Right renal cortex interstitium (tissue), 3 donors: ENCODE data around the gene HOXC5. TPM values are rescaled to one million over a fixed set of nuclear protein-coding genes. Genes with fewer than 3 reads are reported as not detected.

ENCODE experiments used
- DNase-seq, 3 donors: peaks; one replicate each; pipeline ENCODE4 v3.0.0-alpha.2; 2013; ENCODE audit warnings: low read depth in 3 of 3, low spot score in 2 of 3
- polyA plus RNA-seq, 3 donors: library from polyadenylated mRNA; unstranded; fragments of 120-200 nt; gene quantifications; one replicate each; pipeline ENCODE4 v1.2.1, GENCODE V29; 2013; ENCODE audit not compliant: insufficient read length in 3 of 3

The HOXC5 gene
- polyA plus RNA-seq = 1 to 10 TPM in 2 of 3 donors, under 1 TPM in 1; 0.93 to 1.4 (median 1.4) TPM

GRCh38 chr12:54032627-54033100 is at the start of gene HOXC5:
Gene HOXC5, plus strand, starts transcription at chr12:54033050. Its CDS starts 73 bp downstream, at chr12:54033123.
- no peak for DNase-seq

DNA sequence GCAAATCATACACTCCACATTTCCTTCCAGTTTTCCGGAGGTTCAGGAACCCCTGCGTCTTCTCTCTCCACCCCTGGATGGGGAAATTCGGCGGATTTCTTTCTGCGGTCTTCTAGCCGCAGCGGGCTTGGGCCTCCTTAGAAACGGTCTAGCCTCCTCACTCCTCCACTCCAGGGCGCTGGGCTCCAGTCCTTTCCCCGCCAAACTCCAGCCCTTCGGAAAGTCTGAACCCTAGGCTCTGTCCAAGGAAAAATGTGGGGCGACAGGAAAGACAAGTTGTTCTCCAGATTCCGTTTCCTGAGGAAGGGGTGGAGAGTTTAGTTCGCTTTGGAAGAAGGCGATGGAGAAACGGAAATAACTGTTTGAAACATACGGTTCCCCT is 49.3 kb upstream of the HOXC5 start:
- no peak for DNase-seq

DNA sequence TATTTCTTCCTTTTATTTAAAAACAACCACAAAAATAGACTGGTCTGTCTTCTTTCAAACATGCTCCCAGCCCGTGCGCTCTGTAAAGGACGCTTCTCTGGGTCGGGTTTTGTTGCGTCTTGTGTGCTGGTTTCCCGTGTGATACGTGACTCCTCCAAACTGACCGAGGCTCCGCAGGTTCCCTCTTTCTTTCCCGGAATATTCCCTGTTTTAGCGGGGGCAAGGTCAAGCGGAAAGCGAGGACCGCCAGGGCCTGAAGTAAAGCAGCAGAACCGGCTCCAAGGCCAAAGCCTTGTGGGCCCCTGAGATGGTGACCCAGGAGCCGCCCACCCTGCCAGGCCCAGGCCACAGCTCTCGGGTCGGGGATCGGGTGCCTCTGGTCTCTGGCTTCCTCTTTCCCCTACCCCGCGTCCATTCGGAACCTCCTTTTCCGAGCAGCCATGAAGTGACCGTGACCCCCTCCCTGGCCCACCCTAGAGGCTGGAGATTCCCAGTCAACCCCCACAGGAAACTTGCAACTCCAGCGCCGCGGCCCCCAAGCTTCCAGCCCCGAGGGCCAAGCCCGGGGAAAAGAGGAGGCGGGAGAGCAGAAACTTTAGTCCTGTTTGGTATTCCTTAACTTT is 48.8 kb upstream of the HOXC5 start:
- no peak for DNase-seq

DNA sequence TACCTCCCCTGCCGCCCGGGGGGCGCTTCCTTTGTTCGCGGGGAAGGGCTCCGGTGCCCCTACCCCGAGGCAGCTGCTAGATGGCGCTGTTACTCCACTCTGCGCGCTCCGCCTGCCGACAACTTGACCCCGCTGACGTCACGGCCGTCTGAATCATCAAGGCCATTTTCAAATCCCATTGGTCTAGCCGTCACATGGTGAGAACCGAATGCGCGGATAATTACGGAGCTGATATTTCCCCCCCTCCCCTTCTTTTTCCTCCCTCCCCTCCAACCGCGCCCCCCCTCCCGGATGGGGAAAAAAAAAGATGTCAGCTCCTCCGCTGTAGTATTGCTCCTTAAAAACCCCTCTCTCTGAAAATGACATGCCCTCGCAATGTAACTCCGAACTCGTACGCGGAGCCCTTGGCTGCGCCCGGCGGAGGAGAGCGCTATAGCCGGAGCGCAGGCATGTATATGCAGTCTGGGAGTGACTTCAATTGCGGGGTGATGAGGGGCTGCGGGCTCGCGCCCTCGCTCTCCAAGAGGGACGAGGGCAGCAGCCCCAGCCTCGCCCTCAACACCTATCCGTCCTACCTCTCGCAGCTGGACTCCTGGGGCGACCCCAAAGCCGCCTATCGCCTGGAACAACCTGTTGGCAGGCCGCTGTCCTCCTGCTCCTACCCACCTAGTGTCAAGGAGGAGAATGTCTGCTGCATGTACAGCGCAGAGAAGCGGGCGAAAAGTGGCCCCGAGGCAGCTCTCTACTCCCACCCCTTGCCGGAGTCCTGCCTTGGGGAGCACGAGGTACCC is 47.8 kb upstream of the HOXC5 start, which contains the start of gene HOXC10:
Gene HOXC10, plus strand, starts transcription at position 246 of the 791 bp plus-strand sequence. Its CDS starts 114 bp downstream, at position 360.
- peak; percentile 94 to 98 (median 97) for DNase-seq

GRCh38 chr12:53985692-53985993 is 47.2 kb upstream of the HOXC5 start:
- DNase-seq = no peak

DNA sequence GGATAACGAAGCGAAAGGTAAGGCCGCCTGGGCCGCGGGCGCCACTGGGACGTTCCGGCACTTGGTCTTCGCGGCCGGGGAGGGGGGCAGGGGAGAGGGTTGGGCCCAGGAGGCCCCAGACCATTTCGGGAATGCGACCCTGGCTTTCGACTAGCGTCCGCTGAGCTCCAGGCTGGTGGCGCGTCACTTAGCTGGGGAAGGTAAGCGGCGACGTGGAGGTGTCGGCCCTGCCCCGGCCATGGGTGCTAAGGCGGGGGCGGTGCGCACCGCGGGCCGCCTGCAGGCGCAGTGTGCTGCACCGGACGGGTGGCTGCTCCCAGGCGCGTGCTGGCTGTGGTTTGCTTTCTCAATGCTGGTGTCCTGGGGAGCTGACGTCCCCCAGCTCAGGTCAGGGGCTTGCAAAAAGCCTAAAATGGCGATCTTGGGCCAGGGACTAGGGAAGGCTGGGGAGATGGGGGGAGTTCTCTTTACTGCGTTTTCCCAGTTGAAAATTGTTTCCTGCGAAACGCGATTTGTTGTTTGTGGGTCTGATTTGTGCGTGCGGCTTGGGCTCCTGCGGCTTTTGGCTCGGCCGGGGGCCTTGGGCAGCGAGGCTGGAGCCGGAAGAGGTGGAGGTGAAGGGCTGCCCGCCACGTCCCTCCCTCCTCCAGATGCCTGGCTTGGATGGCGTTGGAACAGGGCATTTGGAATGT is 46.7 kb upstream of the HOXC5 start:
- no peak for DNase-seq

DNA sequence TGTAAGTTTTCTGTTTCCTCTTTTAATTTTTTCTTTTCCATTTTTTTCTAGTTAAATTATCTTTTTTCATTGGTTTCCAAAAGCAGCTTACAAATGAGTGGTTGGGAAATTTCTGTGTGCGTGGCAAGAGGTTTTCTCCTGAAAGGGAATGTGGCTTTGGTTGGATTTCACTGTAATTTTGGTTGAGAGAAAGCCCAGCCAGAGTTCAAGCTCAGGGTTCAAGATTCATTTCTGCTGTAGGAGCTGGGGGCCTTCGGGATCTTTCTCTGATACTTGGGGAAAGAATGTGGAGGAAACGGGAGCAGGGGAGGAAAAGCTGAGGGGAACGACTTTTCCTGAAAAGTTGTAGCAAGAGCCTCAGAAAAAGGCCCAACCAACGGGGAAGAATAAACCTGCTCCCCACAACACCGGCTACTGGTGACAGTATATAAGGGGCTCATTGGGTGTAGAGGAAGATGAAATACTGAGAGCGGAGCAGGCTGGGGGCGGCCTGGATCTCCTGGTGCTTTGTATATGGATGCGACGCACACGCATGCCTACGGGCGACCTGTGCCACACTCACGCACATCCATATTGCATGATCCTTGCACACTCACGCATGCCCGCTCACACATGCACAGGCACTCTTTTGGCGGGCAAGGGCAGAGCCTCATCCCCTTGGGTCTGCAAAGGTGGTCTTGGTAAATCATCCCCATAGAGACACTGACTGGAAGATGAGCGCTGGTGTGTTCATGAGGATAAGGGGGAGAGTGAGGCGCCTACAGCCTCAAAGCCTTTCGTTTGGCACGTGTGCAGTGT is 46.0 kb upstream of the HOXC5 start:
- no peak for DNase-seq

GRCh38 chr12:53987787-53988230 is 45.0 kb upstream of the HOXC5 start:
- DNase-seq = no peak

DNA sequence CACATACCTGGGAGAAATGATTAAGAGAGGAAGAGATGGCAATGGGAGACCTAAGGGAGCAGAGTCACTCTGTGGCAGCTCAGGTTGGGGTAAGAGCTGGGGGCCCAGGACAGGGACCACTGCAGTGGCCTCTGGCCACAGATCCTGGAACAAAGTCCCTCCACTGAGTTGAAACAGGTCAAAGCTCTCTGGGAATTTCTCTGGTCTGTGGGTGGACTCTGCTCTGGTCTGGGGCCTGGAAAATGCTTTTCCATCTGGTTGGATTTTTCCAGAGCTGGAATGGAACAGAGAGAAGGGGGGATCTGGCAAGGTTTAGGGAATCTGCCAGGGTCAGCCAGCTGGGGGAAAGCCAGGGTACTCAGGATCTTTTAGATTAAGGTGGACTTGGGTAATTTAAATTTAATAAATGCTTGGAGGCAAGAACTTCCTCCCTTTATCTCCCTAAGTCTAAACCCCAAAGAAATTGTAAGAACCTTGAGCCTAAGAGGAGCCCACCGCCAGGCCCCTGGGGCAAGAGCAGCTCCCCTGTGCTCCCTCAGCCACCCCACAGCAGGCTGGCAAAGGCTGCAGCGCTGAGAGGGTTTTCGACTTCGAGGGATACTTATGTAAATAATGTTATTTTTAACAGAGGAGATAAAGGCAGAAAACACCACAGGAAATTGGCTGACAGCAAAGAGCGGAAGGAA is 44.2 kb upstream of the HOXC5 start:
- no peak for DNase-seq

GRCh38 chr12:53989227-53990113 is 43.4 kb upstream of the HOXC5 start:
- no peak for DNase-seq

- DNase-seq = no peak
These were observed 42.4 kb upstream of the HOXC5 start for GRCh38 chr12:53990311-53991076.

DNA sequence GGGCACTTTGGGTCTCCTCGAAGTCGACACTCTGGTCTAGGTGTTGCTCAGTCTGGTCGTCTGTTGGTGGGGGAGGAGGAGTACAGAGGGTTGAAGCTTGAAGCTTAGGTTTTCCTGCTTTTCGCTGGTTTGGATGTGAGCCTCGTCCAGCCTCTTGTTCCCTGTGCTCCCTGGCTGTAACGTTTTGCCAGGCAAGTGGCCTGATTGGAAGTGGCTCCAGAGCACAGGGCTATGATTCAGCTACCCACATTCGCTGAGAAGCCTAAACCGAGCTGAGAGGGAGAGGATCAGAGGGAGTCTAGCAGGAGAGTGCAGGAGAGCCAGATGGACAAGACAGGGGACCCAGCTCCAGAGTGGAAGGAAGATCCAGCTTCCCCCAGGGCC is 41.8 kb upstream of the HOXC5 start:
- no peak for DNase-seq

- no peak for DNase-seq
These were observed 40.4 kb upstream of the HOXC5 start for GRCh38 chr12:53992377-53992889.

DNA sequence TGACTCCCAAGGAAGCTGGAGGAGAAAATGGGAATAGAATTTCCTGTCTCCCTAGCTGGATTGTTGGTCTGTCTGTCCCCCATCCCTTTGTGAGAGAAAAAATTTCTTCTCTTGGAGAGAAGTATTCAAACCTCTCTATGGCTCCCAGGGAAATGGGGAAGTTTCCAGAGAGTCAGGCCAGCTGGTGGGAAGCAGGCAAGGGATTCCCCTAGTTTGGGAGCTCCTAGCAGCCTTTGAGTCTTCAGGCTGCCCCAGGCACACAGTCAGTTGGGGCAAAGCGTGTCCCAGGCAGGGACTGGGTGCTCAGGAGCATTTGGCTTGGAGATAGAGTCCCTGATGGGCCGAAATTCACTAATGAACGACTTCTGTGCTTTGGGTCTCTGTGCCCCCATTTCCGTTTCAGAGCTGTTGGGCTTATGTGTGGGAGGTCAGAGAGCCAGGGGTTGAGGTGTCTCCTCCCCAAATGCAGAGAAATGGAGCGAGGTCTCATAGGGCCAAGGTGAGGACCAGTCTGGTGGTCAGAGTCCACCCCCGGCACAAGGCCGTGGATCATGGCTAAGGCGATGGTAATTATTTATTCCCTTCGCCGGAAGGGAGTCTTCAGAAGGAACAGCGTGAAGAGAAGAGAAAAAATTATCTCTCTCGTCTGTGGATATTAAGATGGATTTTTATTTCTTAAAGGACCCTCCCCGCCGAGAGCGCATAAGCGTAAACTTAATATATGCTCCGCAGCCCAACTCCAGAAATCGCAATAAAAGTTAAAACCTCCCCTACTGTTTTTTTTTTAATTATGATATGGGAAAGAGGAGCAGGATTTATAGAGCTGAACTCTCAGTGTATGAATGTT is 39.5 kb upstream of the HOXC5 start:
- no peak for DNase-seq

DNA sequence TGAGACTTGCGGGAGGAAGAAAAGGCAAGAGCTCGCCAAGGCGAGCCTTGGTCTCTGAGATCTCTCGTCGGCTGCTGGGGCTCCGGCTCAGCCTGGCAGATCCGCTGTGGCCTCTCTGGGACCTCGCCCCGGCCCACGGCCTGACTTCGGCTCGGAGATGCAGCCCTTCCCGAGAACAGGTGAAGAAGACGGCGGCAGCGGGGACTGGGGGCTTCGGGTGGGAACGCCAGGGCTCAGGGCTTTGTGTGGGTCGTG is 38.9 kb upstream of the HOXC5 start:
- DNase-seq = no peak

- DNase-seq = no peak
These were observed 38.4 kb upstream of the HOXC5 start for GRCh38 chr12:53994264-53995001.

GRCh38 chr12:53995002-53995377 is 37.9 kb upstream of the HOXC5 start:
- no peak for DNase-seq
